HepG2 (cell line): Measurements from ENCODE around the gene SYNJ2. TPM values are rescaled to one million over a fixed set of nuclear protein-coding genes. Genes with fewer than 3 reads are reported as not detected.

ENCODE experiments used
- ARID3A ChIP-seq: IDR thresholded peaks from 2 replicates; pipeline ENCODE4 v1.6.1; 2012; ENCODE audit warnings: low read depth, low read length, improper control_type of control experiment
- CREB1 ChIP-seq, 2 experiments: fragments of 450-650 bp in 1 of 2; IDR thresholded peaks; 2 replicates each; pipeline ENCODE4 v1.6.1; 2016 to 2017; ENCODE audit warnings: control low read depth in 1 of 2, mild to moderate bottlenecking in 1 of 2, missing compliant biosample characterization in 1 of 2, missing genetic modification characterization in 1 of 2
- ELF1 ChIP-seq: sonication (generic); formaldehyde crosslinking; IDR thresholded peaks from 2 replicates; pipeline ENCODE4 v1.4.0; 2020; ENCODE audit warnings: missing genetic modification reagents
- ETS1 ChIP-seq: sonication (generic); formaldehyde crosslinking; IDR thresholded peaks from 2 replicates; pipeline ENCODE4 v1.4.0; 2020; ENCODE audit warnings: missing genetic modification reagents
- FLYWCH1 ChIP-seq: sonication (generic); formaldehyde crosslinking; IDR thresholded peaks from 2 replicates; pipeline ENCODE4 v1.8.1; 2023; ENCODE audit warnings: mild to moderate bottlenecking, missing genetic modification reagents
- FOXA1 ChIP-seq, 2 experiments: fragments of 450-650 bp in 1 of 2; sonication (generic) in 1 of 2; formaldehyde crosslinking in 1 of 2; IDR thresholded peaks; 2 replicates each; pipeline versions ENCODE4 v1.4.0 to v1.6.1; 2016 to 2020; ENCODE audit warnings: missing genetic modification reagents in 1 of 2
- FOXK2 ChIP-seq: fragments of 450-650 bp; IDR thresholded peaks from 2 replicates; pipeline ENCODE4 v1.6.1; 2016
- FOXP1 ChIP-seq, 2 experiments: fragments of 450-650 bp in 1 of 2; IDR thresholded peaks; 2 replicates each; pipeline ENCODE4 v1.6.1; 2017 to 2018; ENCODE audit warnings: antibody characterized with exemption in 1 of 2
- HNF1B ChIP-seq: sonication (generic); formaldehyde crosslinking; IDR thresholded peaks from 2 replicates; pipeline ENCODE4 v1.5.1; 2020; ENCODE audit warnings: mild to moderate bottlenecking, moderate library complexity, missing genetic modification reagents
- HNRNPUL1 ChIP-seq: fragments of 200-400 bp; formaldehyde crosslinking; IDR thresholded peaks from 2 replicates; pipeline ENCODE4 v1.6.1; 2017; ENCODE audit warnings: low read depth, mild to moderate bottlenecking, low read length, moderate library complexity
- MED1 ChIP-seq: sonication (generic); formaldehyde crosslinking; IDR thresholded peaks from 2 replicates; pipeline ENCODE4 v1.4.0; 2020; ENCODE audit warnings: missing genetic modification reagents
- MED8 ChIP-seq: sonication (generic); formaldehyde crosslinking; IDR thresholded peaks from 2 replicates; pipeline ENCODE4 v1.8.1; 2023; ENCODE audit warnings: mild to moderate bottlenecking, missing genetic modification reagents; ENCODE audit not compliant: insufficient replicate concordance
- MYC ChIP-seq: sonication (generic); formaldehyde crosslinking; IDR thresholded peaks from 2 replicates; pipeline ENCODE4 v1.9.0; 2021; ENCODE audit warnings: missing genetic modification reagents, borderline replicate concordance
- RBM22 ChIP-seq: fragments of 200-400 bp; formaldehyde crosslinking; optimal IDR thresholded peaks from 2 replicates; pipeline ENCODE3; 2017; ENCODE audit warnings: mild to moderate bottlenecking, low read length, moderate library complexity
- SMARCC2 ChIP-seq: fragments of 450-650 bp; IDR thresholded peaks from 2 replicates; pipeline ENCODE4 v1.6.1; 2017; ENCODE audit warnings: antibody characterized with exemption, mild to moderate bottlenecking
- SSRP1 ChIP-seq: IDR thresholded peaks from 2 replicates; pipeline ENCODE4 v1.6.1; 2016; ENCODE audit warnings: control low read depth
- SUZ12 ChIP-seq: fragments of 150-350 bp; IDR thresholded peaks from 2 replicates; pipeline ENCODE4 v1.6.1; 2014; ENCODE audit warnings: low read depth, low read length
- ZNF230 ChIP-seq: sonication (generic); formaldehyde crosslinking; IDR thresholded peaks from 2 replicates; pipeline ENCODE4 v1.4.0; 2020; ENCODE audit warnings: mild to moderate bottlenecking, missing genetic modification reagents
- ZNF431 ChIP-seq: sonication (generic); formaldehyde crosslinking; IDR thresholded peaks from 2 replicates; pipeline ENCODE4 v1.9.0; 2022; ENCODE audit warnings: missing genetic modification reagents, low read depth, mild to moderate bottlenecking, borderline replicate concordance
- ZNF549 ChIP-seq: sonication (generic); formaldehyde crosslinking; IDR thresholded peaks from 2 replicates; pipeline ENCODE4 v1.5.0; 2020; ENCODE audit warnings: missing genetic modification reagents
- ZNF564 ChIP-seq: sonication (generic); formaldehyde crosslinking; IDR thresholded peaks from 2 replicates; pipeline ENCODE4 v1.8.1; 2023; ENCODE audit warnings: mild to moderate bottlenecking, missing genetic modification reagents
- ZNF598 ChIP-seq: sonication (generic); formaldehyde crosslinking; IDR thresholded peaks from 2 replicates; pipeline ENCODE4 v1.5.1; 2020; ENCODE audit warnings: mild to moderate bottlenecking, missing genetic modification reagents, borderline replicate concordance
- ZNF747 ChIP-seq: sonication (generic); formaldehyde crosslinking; IDR thresholded peaks from 2 replicates; pipeline ENCODE4 v1.8.1; 2023; ENCODE audit warnings: missing genetic modification reagents, mild to moderate bottlenecking, borderline replicate concordance
- ZSCAN29 ChIP-seq: sonication (generic); formaldehyde crosslinking; conservative IDR thresholded peaks from 2 replicates; pipeline ENCODE4 v1.4.0; 2020; ENCODE audit warnings: mild to moderate bottlenecking, missing genetic modification reagents
- ZSCAN9 ChIP-seq: IDR thresholded peaks from 2 replicates; pipeline ENCODE4 v1.6.1; 2016; ENCODE audit warnings: borderline replicate concordance
- polyA plus RNA-seq, 8 experiments: library from polyadenylated mRNA; depleted of rRNA in 3 of 8; stranded (reverse) in 7 of 8; unstranded in 1 of 8; fragments of >200 nt; fragmentation: Illumina TruSeq in 4 of 8; extraction: Trizol in 4 of 8; gene quantifications; 2 replicates each; pipeline versions ENCODE4 v1.2.1 to v1.2.3, GENCODE V29; 2011 to 2016; ENCODE audit warnings: low read depth in 4 of 8, missing spikeins in 1 of 8, mixed read lengths in 1 of 8; ENCODE audit not compliant: insufficient read depth in 1 of 8
- total RNA-seq, 5 experiments: library from RNA; depleted of rRNA; stranded (reverse); fragments of >200 nt; fragmentation: Illumina TruSeq; extraction: Trizol; gene quantifications; 2 replicates each; pipeline ENCODE4 v1.2.3, GENCODE V29; 2016; ENCODE audit warnings: low read depth in 1 of 5
- TF ChIP-seq, protein P1 (sequence below): sonication (generic); formaldehyde crosslinking; IDR thresholded peaks from 2 replicates; pipeline ENCODE4 v1.4.0; 2020; ENCODE audit warnings: mild to moderate bottlenecking, missing genetic modification reagents

SYNJ2 gene
- total and polyA plus RNA-seq, 2 of the 13 experiments (the other 11 are each of a cell fraction or from before 2014, with no cell fraction given) = 39.1 to 57.6 TPM

DNA sequence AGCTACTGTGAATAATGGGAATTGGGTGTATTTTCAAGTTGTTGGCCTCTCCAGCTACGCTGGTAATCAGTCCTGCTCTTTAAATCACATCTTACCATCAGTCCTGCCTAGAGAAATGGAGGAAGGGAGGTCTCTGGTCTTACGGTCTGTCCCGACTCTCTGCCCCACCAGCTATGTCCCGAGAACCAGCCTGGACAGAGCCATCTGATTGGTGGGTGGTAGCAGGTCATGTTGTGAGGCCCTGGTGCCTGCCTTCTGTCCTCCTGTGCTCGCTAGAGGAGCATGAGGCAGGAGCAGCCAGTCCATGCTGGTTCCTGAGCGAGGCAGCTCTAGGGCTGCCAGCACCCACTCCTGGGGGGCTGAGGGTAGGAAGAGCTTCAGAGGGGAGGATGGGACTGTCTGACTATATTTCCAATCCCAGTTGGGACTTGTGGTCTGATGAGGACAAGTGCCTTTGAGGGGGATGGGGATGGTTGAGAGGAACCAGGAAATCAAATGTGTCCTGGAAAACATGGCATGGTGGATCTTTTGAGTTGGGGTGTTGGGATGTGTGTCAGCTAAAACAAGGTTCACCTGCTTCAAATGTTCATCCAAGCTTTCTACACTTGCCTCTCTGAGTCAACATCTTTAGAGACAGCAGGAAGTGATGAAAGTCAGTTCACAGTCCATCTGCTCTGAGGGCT lies 33.0 kb downstream of the SYNJ2 start (continued):
- no peak for TF ChIP-seq ETS1
- no peak for TF ChIP-seq FLYWCH1 (CRISPR knock-in tag)
- TF ChIP-seq ZSCAN9 (CRISPR knock-in tag) = peak; percentile 78
- peak; percentile 31; the same call in 1 of the 2 replicates for TF ChIP-seq ZNF431 (CRISPR knock-in tag)
- TF ChIP-seq ZNF747 (CRISPR knock-in tag) = peak; percentile 48; the same call in 1 of the 2 replicates
- no peak for TF ChIP-seq HNRNPUL1
- TF ChIP-seq MED8 = peak; percentile 27
- TF ChIP-seq HNF1B (CRISPR knock-in tag) = peak; percentile 92
- TF ChIP-seq ZNF549 (CRISPR knock-in tag) = 0 out of 2 replicates have a peak, but pooled peaks have one; percentile 43
- TF ChIP-seq, protein P1, sequence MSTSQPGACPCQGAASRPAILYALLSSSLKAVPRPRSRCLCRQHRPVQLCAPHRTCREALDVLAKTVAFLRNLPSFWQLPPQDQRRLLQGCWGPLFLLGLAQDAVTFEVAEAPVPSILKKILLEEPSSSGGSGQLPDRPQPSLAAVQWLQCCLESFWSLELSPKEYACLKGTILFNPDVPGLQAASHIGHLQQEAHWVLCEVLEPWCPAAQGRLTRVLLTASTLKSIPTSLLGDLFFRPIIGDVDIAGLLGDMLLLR (CRISPR knock-in tag) = no peak
- no peak for TF ChIP-seq FOXP1 (IDR thresholded peaks at IDR 0.05)
- peak; percentile 86 for TF ChIP-seq FOXP1 (CRISPR knock-in tag; IDR thresholded peaks at IDR 0.05)
- 0 out of 2 replicates have a peak, but pooled peaks have one; percentile 29 for TF ChIP-seq ARID3A
- TF ChIP-seq MYC = peak; percentile 71
- TF ChIP-seq MED1 (CRISPR knock-in tag) = peak; percentile 98
- peak; percentile 61 for TF ChIP-seq RBM22
- TF ChIP-seq ELF1 (CRISPR knock-in tag) = peak; percentile 61; the same call in 1 of the 2 replicates
- peak; percentile 72; the same call in 1 of the 2 replicates for TF ChIP-seq ZNF230
- 0 out of 2 replicates have a peak, but pooled peaks have one; percentile 7 for TF ChIP-seq CREB1 (IDR thresholded peaks at IDR 0.05)
- TF ChIP-seq CREB1 (CRISPR knock-in tag; IDR thresholded peaks at IDR 0.05) = no peak; the same call in 1 of the 2 replicates
- no peak for TF ChIP-seq ZSCAN29
- peak; percentile 90; the same call in 1 of the 2 replicates for TF ChIP-seq ZNF598 (CRISPR knock-in tag)
- no peak for TF ChIP-seq SUZ12
- TF ChIP-seq FOXK2 = peak; percentile 9; the same call in 1 of the 2 replicates
- peak; percentile 25; the same call in 1 of the 2 replicates for TF ChIP-seq SSRP1 (CRISPR knock-in tag)
- TF ChIP-seq SMARCC2 = no peak
- no peak for TF ChIP-seq FOXA1 (IDR thresholded peaks at IDR 0.05)
- TF ChIP-seq FOXA1 (CRISPR knock-in tag; IDR thresholded peaks at IDR 0.05) = peak; percentile 94
- TF ChIP-seq ZNF564 = no peak
